IPS-18c (cell line): ENCODE data around the gene GON4L.
"Not testable (repeated sequence)": the region's sequence is repeated elsewhere in the genome, so short reads cannot be mapped to it uniquely, and the experiment has no call there.

Experiments used
- H3K4me3 ChIP-seq: 2 replicates; pipeline ENCODE4 v1.7.0; 2013; ENCODE audit warnings: low read depth, mild to moderate bottlenecking, low read length, moderate library complexity; ENCODE audit not compliant: insufficient read depth
- H3K9me3 ChIP-seq: one replicate; pipeline ENCODE4 v1.6.1; 2013; ENCODE audit warnings: mild to moderate bottlenecking, low read length, moderate library complexity; ENCODE audit not compliant: control insufficient read depth, insufficient read depth

GON4L gene

GRCh38 chr1:155844860-155845421 lies 12.1 kb downstream of the GON4L start:
- H3K4me3 ChIP-seq = no peak overlapping the region
- H3K9me3 ChIP-seq = no peaks in the 10 kb centered on the region

DNA sequence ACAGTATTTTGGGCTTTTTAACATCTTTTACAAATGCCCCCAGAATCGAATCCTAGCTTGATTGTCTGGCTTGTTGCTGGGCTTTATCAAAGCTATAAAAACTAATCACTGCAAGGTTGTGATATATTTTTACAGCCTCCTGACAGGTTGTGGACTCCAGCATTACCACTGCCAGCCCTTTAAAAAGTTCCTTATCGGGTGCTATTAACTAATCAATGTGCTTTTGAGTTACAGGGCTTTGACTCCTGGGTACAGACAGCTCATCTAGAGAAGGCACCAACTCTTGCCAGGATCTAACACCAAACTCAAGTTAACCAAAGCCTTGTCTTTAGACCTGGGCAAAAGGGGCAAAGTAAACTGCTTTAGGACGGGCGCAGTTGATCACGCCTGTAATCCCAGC lies 16.6 kb downstream of the GON4L start:
- Histone ChIP-seq H3K9me3 (no peaks in the 10 kb centered on the region), H3K4me3 (no peak overlapping the region)

- H3K9me3 ChIP-seq = no peaks in the 10 kb centered on the region
- no peak overlapping the region for H3K4me3 ChIP-seq
Measured at GRCh38 chr1:155835548-155835947, 21.5 kb downstream of the GON4L start.

DNA sequence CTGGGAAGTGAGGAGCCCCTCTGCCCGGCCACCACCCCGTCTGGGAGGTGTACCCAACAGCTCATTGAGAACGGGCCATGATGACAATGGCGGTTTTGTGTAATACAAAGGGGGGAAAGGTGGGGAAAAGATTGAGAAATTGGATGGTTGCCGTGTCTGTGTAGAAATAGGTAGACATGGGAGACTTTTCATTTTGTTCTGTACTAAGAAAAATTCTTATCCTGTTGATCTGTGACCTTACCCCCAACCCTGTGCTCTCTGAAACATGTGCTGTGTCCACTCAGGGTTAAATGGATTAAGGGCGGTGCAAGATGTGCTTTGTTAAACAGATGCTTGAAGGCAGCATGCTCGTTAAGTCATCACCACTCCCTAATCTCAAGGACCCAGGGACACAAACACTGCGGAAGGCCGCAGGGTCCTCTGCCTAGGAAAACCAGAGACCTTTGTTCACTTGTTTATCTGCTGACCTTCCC lies 22.1 kb downstream of the GON4L start:
- H3K9me3 ChIP-seq, H3K4me3 ChIP-seq: not testable (repeated sequence)

- Histone ChIP-seq H3K4me3 (no peak overlapping the region), H3K9me3 (no peaks in the 10 kb centered on the region)
Measured at GRCh38 chr1:155834296-155834926, 22.6 kb downstream of the GON4L start.

DNA sequence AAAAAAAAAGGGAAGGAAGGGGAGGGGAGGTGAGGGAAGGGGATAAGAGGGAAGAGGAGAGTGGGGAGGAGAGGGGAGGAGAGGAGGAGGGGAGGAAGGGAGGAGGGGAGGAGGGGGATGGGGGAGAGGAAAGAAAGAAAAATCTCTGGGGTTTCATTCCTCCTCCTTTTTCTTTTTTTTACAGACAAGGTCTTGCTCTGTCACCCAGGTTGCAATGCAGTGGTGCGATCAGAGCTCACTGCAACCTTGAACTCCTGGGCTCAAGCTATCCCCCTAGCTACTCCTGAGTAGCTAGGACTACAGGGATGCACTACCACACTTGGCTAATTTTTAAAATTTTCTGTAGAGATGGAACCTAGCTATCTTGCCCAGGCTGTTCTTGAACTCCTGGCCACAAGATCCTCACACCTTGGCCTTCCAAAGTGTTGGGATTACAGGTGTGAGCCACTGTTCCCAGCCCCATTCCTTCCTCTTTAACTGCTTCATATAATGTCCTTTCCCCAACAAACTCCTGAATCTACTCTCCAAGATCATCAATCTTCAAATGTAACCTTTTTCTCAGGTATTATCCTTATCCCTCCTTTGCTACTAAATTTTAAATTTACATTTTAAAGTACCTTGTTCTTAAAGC lies 23.2 kb downstream of the GON4L start:
- H3K9me3 ChIP-seq = no peaks in the 10 kb centered on the region
- H3K4me3 ChIP-seq = no peak overlapping the region; the same call in 1 of the 2 replicates

DNA sequence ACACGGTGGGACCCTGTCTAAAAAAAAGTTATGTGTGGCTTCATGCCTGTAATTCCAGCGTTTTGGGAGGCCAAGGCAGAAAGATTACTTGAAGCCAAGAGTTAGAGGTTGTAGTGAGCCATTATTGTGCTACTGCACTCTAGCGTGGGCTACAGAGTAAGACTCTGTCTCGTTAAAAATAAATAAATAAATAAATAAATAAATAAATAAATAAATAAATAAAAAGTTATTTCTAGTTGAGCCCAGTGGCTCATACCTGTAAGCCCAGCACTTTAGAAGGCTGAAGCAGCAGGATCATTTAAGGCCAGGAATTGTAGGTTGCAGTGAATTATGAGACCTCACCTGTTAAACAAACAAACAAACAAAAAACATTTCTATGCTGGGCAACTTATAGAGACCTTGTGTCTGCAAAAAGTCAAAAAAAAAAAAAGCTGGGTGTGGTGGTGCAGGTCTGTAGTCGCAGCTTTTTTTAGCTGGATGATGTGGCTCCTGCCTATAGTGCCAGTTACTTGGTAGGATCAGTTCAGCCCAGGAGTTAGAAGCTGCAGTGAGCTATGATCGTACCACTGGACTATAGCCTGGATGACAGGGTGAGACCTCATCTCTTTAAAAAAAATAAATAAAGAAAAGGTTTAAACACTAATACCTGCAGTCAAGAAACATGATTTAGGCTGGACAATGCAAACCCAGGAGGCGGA lies 25.6 kb downstream of the GON4L start:
- Histone ChIP-seq H3K9me3 (no peaks in the 10 kb centered on the region), H3K4me3 (no peak overlapping the region)

DNA sequence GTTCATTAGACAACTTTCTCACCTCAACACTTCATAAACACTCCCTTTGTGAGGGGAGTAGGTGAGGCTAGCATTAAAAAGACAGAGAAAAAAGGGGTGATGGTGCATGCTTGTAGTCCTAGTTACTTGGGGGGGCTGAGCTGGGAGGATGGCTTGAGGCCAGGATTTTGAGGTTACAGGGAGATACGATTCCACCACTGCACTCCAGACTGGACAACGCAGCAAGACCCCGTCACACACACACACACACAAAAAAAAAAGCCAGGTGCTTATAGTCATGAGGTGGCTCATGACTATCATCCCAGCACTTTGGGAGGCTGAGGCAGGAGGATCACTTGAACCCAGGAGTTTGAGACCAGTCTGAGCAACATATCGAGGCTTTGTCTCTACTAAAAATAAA lies 29.6 kb downstream of the GON4L start:
- Histone ChIP-seq H3K9me3 (no peaks in the 10 kb centered on the region), H3K4me3 (no peak overlapping the region)

- Histone ChIP-seq H3K4me3 (no peak overlapping the region), H3K9me3 (no peaks in the 10 kb centered on the region)
Measured at GRCh38 chr1:155816351-155816750, 40.7 kb downstream of the GON4L start.

DNA sequence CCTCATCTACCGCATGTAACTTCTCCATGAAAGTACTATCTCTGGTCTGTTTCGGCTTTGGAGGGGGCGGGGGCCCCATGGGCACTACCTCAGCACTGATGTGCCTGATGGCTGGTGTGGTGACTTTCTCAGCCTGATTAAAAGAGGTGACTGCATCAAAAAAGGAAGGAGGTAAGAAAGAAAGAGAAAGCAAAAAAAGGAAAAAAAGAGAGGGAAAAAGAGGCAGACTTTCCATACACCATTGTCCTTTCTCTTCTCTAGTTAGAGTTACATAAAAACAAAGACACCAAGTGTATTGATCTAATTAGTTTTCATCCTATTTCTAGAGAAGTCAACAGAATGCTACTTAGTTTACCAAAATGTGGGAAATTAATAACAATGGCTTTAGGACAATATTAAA lies 43.3 kb downstream of the GON4L start:
- no peaks in the 10 kb centered on the region for H3K9me3 ChIP-seq
- no peak overlapping the region for H3K4me3 ChIP-seq

- H3K9me3 ChIP-seq = no peaks in the 10 kb centered on the region
Measured at GRCh38 chr1:155812878-155813277, 44.1 kb downstream of the GON4L start.

DNA sequence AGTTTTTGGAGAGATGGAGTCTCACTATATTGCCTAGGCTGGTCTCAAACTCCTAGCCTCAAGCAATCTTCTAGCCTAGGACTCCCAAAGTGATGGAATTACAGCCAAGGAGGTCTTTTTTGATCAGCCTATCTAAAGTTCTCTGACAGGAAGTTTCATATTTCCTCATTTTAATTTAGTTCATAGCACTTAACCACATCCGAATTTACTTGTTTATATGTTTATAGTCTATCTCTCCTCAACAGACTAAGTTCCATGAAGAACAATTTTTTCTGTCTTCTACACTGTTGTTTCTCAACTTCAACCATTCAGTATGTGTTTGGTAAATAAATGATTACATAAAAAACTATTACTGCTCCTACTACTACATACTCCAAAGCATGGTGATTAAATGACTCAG lies 47.9 kb downstream of the GON4L start:
- Histone ChIP-seq H3K9me3 (no peaks in the 10 kb centered on the region), H3K4me3 (no peak overlapping the region)

More at GRCh38 chr1:155812878-155813277, 44.1 kb downstream of the GON4L start:
- no peak overlapping the region for H3K4me3 ChIP-seq

DNA sequence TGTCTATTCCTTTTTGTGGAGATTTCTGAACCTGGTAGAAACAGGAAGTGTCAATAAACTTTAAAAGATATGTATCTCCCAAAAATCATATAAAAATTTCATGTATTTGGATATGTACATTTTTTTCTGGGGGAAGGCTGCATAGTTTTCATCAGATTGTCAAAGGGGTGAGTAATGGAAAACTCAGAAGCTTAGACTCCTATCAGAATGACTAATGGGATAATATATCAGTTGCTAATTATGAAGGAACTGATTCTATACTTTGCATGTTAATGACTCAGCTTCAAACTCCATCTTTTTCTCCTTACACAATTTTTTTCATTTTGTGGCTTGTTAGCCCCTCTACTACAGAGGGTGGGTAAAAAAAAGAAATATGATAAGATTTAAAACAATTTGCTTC lies 55.9 kb downstream of the GON4L start:
- Histone ChIP-seq H3K4me3 (no peak overlapping the region), H3K9me3 (no peaks in the 10 kb centered on the region)

DNA sequence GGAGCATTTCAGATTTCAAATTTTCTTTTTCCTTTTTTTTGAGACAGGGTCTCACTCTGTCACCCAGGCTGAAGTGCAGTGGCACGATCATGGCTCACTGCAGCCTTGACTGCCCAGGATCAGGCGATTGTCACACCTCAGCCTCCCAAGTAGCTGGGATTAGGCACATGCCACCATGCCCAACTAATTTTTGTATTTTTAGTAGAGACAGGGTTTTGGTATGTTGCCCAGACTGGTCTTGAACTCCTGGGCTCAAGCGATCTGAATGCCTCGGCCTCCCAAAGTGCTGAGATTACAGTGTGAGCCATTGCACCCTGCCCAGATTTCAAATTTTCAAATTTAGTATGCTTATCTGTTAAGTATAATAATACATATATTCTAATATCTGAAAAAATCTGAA lies 61.4 kb downstream of the GON4L start:
- not testable (repeated sequence) for H3K4me3 ChIP-seq, H3K9me3 ChIP-seq

GRCh38 chr1:155794605-155795245 lies 62.3 kb downstream of the GON4L start:
- Histone ChIP-seq H3K4me3 (no peak overlapping the region), H3K9me3 (no peaks in the 10 kb centered on the region)

GRCh38 chr1:155793213-155793612 lies 63.8 kb downstream of the GON4L start:
- no peaks in the 10 kb centered on the region for H3K9me3 ChIP-seq

GRCh38 chr1:155777582-155777981 lies 79.4 kb downstream of the GON4L start:
- Histone ChIP-seq H3K4me3 (no peak overlapping the region), H3K9me3 (no peaks in the 10 kb centered on the region)

More at GRCh38 chr1:155793213-155793612, 63.8 kb downstream of the GON4L start:
- no peak overlapping the region for H3K4me3 ChIP-seq
